GM19239 (cell line): ENCODE data around the gene CLDND1.

Experiments
- DNase-seq: peaks from one replicate; pipeline ENCODE4 v3.0.0; 2011; ENCODE audit warnings: low spot score; ENCODE audit not compliant: insufficient read length
- FAIRE-seq: peaks from 2 replicates; lab custom pipeline; 2011; peaks lifted over from hg19 to GRCh38; lab: Jason Lieb, UNC

Gene CLDND1

DNA sequence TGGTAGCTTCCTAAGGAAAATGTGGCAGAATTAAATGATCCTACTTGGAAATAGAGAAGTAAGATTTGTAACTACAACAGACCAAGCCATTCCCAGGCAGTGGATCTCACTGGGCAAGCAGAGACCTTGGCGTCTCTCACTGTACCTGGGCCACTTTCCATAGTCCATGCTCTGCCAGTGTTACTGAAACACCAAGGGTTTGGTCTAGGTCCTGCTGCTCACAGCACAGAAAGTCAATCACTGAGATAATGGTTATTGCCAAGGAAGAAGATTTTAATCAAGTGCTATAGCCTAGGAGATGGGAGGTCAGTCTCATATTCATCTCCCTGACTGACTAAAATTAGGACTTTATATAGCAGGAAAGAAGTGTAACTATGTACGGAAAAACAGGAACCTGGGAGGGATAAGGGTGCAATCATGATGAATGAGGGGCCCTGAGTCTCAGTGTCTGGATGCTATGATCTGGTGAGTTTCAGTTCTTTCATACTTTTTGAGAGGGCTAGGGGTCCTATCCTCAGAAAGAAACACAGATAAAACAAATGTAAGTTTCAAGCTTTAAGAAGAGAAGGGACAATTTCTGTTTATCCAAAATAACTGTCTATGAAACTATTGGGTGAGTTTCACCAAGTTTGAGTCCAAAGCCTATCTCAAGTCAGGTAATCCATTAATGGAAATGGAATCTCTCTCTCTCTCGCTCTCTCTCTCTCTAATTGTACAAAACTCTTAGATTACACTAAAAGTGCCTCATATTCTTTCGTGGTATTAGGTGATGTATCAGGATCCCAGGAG is 29.7 kb upstream of the CLDND1 start:
- DNase-seq (no peak), FAIRE-seq (no peak)

GRCh38 chr3:98551754-98552153 is 29.1 kb upstream of the CLDND1 start:
- DNase-seq (no peak), FAIRE-seq (no peak)

DNA sequence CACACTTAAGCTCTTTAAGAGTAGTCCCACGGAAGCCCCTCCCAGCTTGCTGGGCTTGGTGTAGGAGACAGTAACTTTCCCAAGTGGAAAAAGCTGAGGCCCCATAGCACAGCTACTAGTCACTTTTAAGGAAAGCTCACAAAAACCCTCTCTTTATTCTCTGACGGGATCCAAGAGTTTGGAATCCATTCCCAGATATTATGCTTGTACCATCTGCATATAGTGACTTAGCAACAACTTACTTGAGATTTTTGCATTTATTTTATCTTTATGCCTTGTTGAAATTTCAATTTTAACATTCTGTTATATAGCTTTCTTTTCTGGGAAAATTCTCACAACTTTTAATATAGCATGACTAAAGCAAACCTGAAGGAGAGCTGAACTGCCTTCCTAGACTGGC is 28.5 kb upstream of the CLDND1 start:
- DNase-seq (no peak), FAIRE-seq (no peak)

DNA sequence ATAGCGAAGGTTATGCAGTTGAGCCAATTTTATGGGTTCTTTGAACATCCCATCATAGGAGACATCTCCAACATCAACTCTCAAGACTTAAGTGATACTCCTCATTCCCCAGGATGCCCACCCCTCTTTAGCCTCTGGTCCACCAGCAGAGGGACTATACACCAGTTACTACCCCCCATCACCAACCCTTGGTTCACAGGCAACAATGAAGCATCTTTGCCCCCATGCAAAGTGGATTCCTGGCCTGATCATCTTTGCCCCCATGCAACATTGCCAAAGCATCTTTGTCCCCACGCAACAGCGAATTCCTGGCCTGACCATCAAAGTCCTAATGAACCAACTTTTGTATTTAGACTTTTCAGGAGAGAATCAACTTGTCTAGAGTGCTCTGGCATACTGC is 28.1 kb upstream of the CLDND1 start:
- FAIRE-seq (peak; percentile 86), DNase-seq (no peak)

DNA sequence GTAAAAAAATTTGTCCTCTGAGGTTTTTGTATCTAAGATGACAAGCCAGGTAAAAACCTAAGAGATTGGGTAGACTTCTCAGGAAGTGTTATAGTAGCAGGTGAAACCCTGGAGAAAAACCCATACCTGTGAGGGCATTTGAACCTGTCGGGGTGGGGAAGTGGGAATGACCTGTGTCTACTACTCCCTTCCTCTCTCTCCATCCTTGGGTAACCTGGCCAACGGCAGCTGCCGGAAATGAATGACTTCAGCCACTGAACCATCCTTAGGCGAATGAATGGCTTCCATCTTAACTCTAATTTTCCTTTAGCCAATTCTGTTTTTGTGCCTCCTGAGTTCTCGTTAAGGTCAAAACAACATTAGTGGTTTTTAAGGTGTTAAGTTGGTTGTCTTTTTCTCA is 25.8 kb upstream of the CLDND1 start:
- peak; percentile 94 for FAIRE-seq

GRCh38 chr3:98545940-98546339 is 23.2 kb upstream of the CLDND1 start:
- peak; percentile 96 for FAIRE-seq
- no peak for DNase-seq

More for the DNA sequence above, 25.8 kb upstream of the CLDND1 start:
- DNase-seq: no peak

GRCh38 chr3:98542623-98543022 is 19.9 kb upstream of the CLDND1 start:
- DNase-seq: no peak
- FAIRE-seq: no peak

DNA sequence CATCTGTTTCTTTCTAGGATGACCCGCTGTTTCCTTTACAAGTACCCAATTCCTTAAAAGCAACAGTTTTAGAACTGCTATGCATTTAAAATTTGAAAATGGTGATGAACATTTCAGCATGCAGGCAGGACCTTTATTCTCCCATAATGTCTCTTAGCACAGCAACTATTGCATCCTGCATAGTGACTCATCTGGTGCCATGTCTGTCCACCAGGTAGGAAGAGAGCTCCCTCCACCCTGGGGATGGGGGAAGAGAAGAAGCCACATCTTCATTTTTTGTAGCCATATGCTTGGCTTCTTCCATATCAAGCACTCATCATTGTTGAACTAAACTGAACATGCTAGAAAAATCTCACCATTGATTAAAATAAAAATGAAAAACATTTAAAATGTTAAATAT is 19.0 kb upstream of the CLDND1 start:
- FAIRE-seq: peak; percentile 68
- no peak for DNase-seq

DNA sequence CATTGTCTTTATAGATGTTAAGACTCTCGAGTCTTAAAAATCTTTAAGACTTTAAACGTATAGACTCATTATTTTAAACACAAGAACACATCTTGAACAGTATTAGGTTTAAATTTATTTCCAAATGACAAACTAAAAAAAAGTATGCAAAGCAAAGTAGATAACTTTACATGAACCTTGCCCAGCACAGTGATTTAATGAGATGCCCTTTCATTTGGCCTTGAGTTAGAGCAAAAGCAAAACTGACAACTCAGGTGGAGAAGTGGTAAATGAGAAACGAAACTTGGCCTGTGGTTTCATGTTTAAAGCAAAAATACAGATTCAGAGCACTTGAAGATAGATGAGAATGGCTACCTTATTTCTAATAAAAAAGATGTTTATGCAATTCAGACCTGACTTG is 17.6 kb upstream of the CLDND1 start:
- FAIRE-seq: peak; percentile 99
- DNase-seq: no peak

GRCh38 chr3:98536456-98537017 is 13.8 kb upstream of the CLDND1 start:
- no peak for DNase-seq

GRCh38 chr3:98534734-98535133 is 12.0 kb upstream of the CLDND1 start:
- FAIRE-seq (peak; percentile 68), DNase-seq (no peak)

More at GRCh38 chr3:98536456-98537017, 13.8 kb upstream of the CLDND1 start:
- FAIRE-seq: peak; percentile 96

DNA sequence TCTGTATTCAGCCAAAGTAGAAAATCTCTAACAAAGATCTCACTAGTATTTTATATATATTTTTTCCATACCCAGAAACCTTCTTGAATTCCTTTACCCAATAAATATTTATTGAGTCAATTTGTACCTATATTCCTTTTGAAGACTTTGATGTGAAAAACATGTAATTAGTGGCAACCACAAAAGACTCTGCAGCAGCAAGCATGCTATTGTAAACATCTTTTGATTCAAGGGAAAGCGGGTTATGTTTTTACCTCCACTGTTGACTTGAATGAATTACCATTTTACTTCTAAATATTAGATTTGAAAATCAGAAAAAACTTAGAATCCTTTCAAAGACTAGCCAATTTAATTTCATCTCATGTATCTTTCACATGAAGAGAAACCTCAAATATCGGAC is 11.5 kb upstream of the CLDND1 start:
- FAIRE-seq (peak; percentile 35), DNase-seq (no peak)

DNA sequence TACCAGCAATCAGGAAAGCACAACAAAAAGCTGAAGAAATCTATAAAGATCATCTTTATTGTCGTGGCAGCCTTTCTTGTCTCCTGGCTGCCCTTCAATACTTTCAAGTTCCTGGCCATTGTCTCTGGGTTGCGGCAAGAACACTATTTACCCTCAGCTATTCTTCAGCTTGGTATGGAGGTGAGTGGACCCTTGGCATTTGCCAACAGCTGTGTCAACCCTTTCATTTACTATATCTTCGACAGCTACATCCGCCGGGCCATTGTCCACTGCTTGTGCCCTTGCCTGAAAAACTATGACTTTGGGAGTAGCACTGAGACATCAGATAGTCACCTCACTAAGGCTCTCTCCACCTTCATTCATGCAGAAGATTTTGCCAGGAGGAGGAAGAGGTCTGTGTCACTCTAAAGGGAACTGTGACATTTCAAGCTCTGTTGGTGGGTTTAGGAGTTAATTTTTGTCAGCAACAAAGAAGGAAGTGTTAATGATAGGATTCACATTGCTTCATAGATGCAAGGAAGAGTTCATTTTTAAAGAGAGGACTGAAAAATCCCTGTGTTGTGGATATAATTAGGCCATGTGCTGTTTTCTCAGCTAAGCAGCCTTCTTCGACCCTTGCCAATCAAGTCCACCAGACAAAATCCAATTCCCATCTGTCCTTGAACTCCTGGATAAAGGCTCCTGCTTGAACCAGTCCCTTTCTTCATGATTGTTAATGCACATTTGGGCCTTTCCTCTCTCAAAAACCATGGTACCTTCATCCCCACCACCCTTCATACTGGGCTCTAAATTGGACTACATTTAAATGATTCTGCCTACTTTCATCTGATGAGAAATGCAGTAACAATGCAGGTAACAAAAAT is 10.2 kb upstream of the CLDND1 start:
- no peak for DNase-seq
- no peak for FAIRE-seq

DNA sequence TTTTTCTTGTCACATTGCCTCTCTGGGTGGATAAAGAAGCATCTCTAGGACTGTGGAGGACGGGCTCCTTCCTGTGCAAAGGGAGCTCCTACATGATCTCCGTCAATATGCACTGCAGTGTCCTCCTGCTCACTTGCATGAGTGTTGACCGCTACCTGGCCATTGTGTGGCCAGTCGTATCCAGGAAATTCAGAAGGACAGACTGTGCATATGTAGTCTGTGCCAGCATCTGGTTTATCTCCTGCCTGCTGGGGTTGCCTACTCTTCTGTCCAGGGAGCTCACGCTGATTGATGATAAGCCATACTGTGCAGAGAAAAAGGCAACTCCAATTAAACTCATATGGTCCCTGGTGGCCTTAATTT is 9.6 kb upstream of the CLDND1 start:
- FAIRE-seq: no peak
- no peak for DNase-seq

GRCh38 chr3:98531622-98532274 is 9.0 kb upstream of the CLDND1 start, which contains the start of gene GPR15:
Gene GPR15 (plus strand): TSS chr3:98531978. CDS start chr3:98532034, 56 bp downstream.
- DNase-seq (no peak), FAIRE-seq (peak; percentile 98)

GRCh38 chr3:98530676-98531075 is 8.0 kb upstream of the CLDND1 start:
- FAIRE-seq: no peak

DNA sequence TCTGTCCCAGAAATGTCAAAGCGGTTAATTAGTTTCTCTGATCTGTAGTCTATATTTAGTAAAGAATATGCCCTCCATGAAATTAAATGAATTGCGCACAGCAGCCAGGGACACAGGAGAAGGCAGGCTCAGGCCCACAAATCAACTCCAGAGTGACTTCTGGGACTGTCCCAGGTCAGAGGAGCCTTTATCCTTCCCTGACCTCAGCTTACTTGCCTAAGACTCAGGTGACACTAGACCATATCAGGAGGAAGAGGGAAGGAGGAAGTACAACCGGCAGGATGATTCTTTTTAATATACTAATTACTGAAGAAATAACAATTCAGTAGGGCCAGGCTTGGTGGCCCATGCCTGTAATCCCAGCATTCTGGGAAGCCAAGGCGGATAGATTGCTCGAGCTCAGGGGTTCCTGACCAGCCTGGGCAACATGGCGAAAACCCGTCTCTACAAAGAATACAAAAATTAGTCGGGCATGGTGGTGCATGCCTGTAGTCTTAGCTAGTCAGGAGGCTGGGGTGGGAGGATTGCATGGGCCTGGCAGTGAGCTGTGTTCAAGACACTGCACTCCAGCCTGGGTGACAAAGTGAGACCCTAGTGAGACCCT is 7.3 kb upstream of the CLDND1 start:
- FAIRE-seq: no peak

More at GRCh38 chr3:98530676-98531075, 8.0 kb upstream of the CLDND1 start:
- no peak for DNase-seq

GRCh38 chr3:98528474-98529346 is 6.0 kb upstream of the CLDND1 start:
- FAIRE-seq (peak; percentile 83), DNase-seq (no peak)

More for the DNA sequence above, 7.3 kb upstream of the CLDND1 start:
- no peak for DNase-seq

DNA sequence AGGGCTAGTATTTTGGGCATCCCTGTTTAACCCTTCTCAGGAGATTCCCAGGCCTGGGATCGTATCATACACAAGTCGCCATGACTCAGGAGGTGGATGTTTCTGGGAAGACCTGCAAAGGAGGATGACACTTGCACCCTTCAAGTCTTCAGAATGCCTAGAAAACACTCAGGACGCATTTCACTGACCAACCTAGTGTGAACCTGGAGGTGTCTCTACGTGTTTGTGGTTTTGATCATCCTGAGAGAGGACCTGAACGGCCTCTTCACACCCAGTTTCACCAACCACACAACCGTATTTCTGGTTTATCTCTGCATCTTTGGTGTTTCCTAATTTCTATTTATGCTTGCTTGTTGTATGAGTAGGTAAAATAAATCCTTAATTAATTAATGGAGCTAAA is 2.8 kb upstream of the CLDND1 start:
- DNase-seq (no peak), FAIRE-seq (no peak)
